GM12878 (cell line): ENCODE results near the gene CAPN1. TPM values are rescaled to one million over a fixed set of nuclear protein-coding genes. Genes with fewer than 3 reads are reported as not detected.

ENCODE experiments used
- ATAC-seq: fragments of 200-7000 bp; cut with Tn5 transposase; 3 replicates; pipeline ENCODE4 v1.9.1; 2020; ENCODE audit warnings: mild to moderate bottlenecking, moderate library complexity
- BruUV-seq: library from RNA; stranded (reverse); fragments of 400-500 nt; replicated peaks from 2 replicates; lab custom pipeline; 2021; lab: Mats Ljungman, UMichigan
- CTCF ChIA-PET: fragments of 300-600 bp; sonication (Branson Sonifier 250); formaldehyde crosslinking; extraction: SDS; loops from one replicate; lab custom pipeline; 2021; ENCODE audit warnings: inconsistent platforms; lab: Yijun Ruan, JAX
- POLR2A ChIA-PET: fragments of 350-600 bp; formaldehyde crosslinking; extraction: SDS; loops from one replicate; lab custom pipeline; 2021; ENCODE audit warnings: inconsistent platforms; lab: Charles Lee
- RAD21 ChIA-PET: fragments of 300-600 bp; sonication (Branson Sonifier 250); formaldehyde crosslinking; loops from one replicate; lab custom pipeline; 2023; ENCODE audit warnings: antibody characterized with exemption; ENCODE audit not compliant: unreplicated experiment; lab: Charles Lee
- SMC1A ChIA-PET: fragments of 300-600 bp; sonication (Branson Sonifier 250); formaldehyde crosslinking; loops from one replicate; lab custom pipeline; 2023; ENCODE audit not compliant: unreplicated experiment, uncharacterized antibody; lab: Charles Lee
- DNase-seq: peaks from one replicate; pipeline ENCODE4 v3.0.0-alpha.2; 2011; ENCODE audit warnings: low read depth, low spot score
- FAIRE-seq: peaks from 3 replicates; lab custom pipeline; 2011; peaks lifted over from hg19 to GRCh38; lab: Jason Lieb, UNC
- H2AFZ ChIP-seq: 2 replicates; pipeline ENCODE4 v1.6.0; 2011; ENCODE audit warnings: low read depth, low read length, control low read depth; ENCODE audit not compliant: control insufficient read depth
- H3K27ac ChIP-seq: 2 replicates; pipeline ENCODE4 v1.5.1; 2011; ENCODE audit warnings: control low read depth; ENCODE audit not compliant: control insufficient read depth, insufficient read depth
- H3K27me3 ChIP-seq, 2 experiments: replicated peaks in 1 of 2; 2 replicates each; pipeline versions ENCODE4 v1.6.0 to v1.6.1; 2011; ENCODE audit warnings: low read length in 1 of 2; ENCODE audit not compliant: control insufficient read depth in 2 of 2, insufficient read depth in 2 of 2
- H3K36me3 ChIP-seq, 2 experiments: 2 replicates each; pipeline ENCODE4 v1.5.1; 2011; ENCODE audit warnings: low read length in 1 of 2; ENCODE audit not compliant: control insufficient read depth in 2 of 2, insufficient read depth in 2 of 2
- H3K4me1 ChIP-seq: 2 replicates; pipeline ENCODE4 v1.6.1; 2011; ENCODE audit warnings: mild to moderate bottlenecking, low read length, moderate library complexity, mixed read lengths; ENCODE audit not compliant: control insufficient read depth, insufficient read depth
- H3K4me2 ChIP-seq: 2 replicates; pipeline ENCODE4 v1.6.0; 2011; ENCODE audit warnings: control low read depth; ENCODE audit not compliant: control insufficient read depth, insufficient read depth
- H3K4me3 ChIP-seq: fragments of 200-600 bp; sonication (generic); 2 replicates; pipeline ENCODE4 v1.5.1; 2016
- H3K79me2 ChIP-seq: 2 replicates; pipeline ENCODE4 v1.6.0; 2011; ENCODE audit warnings: low read length; ENCODE audit not compliant: control insufficient read depth, insufficient read depth
- H3K9ac ChIP-seq: 2 replicates; pipeline ENCODE4 v1.8.0; 2011; ENCODE audit warnings: low read length, control low read depth, mixed read lengths; ENCODE audit not compliant: control insufficient read depth, insufficient read depth
- H3K9me3 ChIP-seq: replicated peaks from 3 replicates; pipeline ENCODE4 v1.5.1; 2011; ENCODE audit warnings: mild to moderate bottlenecking, low read length; ENCODE audit not compliant: control insufficient read depth, insufficient read depth
- H4K20me1 ChIP-seq: 2 replicates; pipeline ENCODE4 v1.6.0; 2011; ENCODE audit not compliant: control insufficient read depth, insufficient read depth
- ELK1 ChIP-seq: IDR thresholded peaks from 2 replicates; pipeline ENCODE4 v1.6.1; 2012; ENCODE audit warnings: low read depth, low read length, improper control_type of control experiment
- GATAD2B ChIP-seq: fragments of 450-650 bp; conservative IDR thresholded peaks from 2 replicates; pipeline ENCODE4 v1.6.1; 2017; ENCODE audit warnings: low read depth, mild to moderate bottlenecking, moderate library complexity
- IRF4 ChIP-seq: IDR thresholded peaks from 2 replicates; pipeline ENCODE4 v1.6.1; 2011; ENCODE audit warnings: low read depth, low read length
- KDM1A ChIP-seq: fragments of 200-600 bp; sonication (generic); IDR thresholded peaks from 2 replicates; pipeline ENCODE4 v1.6.1; 2016; ENCODE audit warnings: borderline replicate concordance
- MTA2 ChIP-seq: fragments of 450-650 bp; IDR thresholded peaks from 2 replicates; pipeline ENCODE4 v1.6.1; 2016; ENCODE audit warnings: low read depth, mild to moderate bottlenecking, moderate library complexity
- MTA3 ChIP-seq: IDR thresholded peaks from 2 replicates; pipeline ENCODE4 v1.6.1; 2012; ENCODE audit warnings: low read length, inconsistent platforms, borderline replicate concordance
- NR2C2 ChIP-seq: IDR thresholded peaks from 2 replicates; pipeline ENCODE4 v1.6.1; 2011; ENCODE audit warnings: borderline replicate concordance, low read depth; ENCODE audit not compliant: control insufficient read depth, insufficient read length
- PAX5 ChIP-seq: IDR thresholded peaks from 2 replicates; pipeline ENCODE4 v1.6.1; 2011; ENCODE audit warnings: low read depth, low read length, borderline replicate concordance
- PKNOX1 ChIP-seq: fragments of 450-650 bp; IDR thresholded peaks from 2 replicates; pipeline ENCODE4 v1.6.1; 2016; ENCODE audit warnings: mild to moderate bottlenecking
- RUNX3 ChIP-seq: IDR thresholded peaks from 2 replicates; pipeline ENCODE4 v1.6.1; 2012; ENCODE audit warnings: low read length, inconsistent platforms
- SIX5 ChIP-seq: IDR thresholded peaks from 2 replicates; pipeline ENCODE4 v1.6.1; 2011; ENCODE audit warnings: mild to moderate bottlenecking, low read depth, low read length, moderate library complexity; ENCODE audit not compliant: severe bottlenecking
- SKIL ChIP-seq: fragments of 450-650 bp; IDR thresholded peaks from 2 replicates; pipeline ENCODE4 v1.6.1; 2017; ENCODE audit warnings: mild to moderate bottlenecking, low read depth, inconsistent platforms; ENCODE audit not compliant: poor library complexity, severe bottlenecking
- SMARCA5 ChIP-seq: fragments of 450-650 bp; IDR thresholded peaks from 2 replicates; pipeline ENCODE4 v1.6.1; 2017; ENCODE audit warnings: mild to moderate bottlenecking
- SREBF1 ChIP-seq: IDR thresholded peaks from 2 replicates; pipeline ENCODE4 v1.6.1; 2012; ENCODE audit warnings: mild to moderate bottlenecking, low read length
- TBL1XR1 ChIP-seq: IDR thresholded peaks from 2 replicates; pipeline ENCODE4 v1.6.1; 2012; ENCODE audit warnings: low read depth, low read length, improper control_type of control experiment
- TCF12 ChIP-seq: IDR thresholded peaks from 2 replicates; pipeline ENCODE4 v1.6.1; 2011; ENCODE audit warnings: low read depth, mild to moderate bottlenecking, low read length
- ZNF217 ChIP-seq: fragments of 450-650 bp; IDR thresholded peaks from 2 replicates; pipeline ENCODE4 v1.6.1; 2017; ENCODE audit warnings: antibody characterized with exemption, mild to moderate bottlenecking
- WGBS: methylation state at CpG from one replicate; pipeline ENCODE4 v1.1.6; 2016; ENCODE audit warnings: low lambda C conversion rate; ENCODE audit not compliant: insufficient replicate concordance, insufficient coverage; ENCODE audit errors: missing lambda C conversion rate; 5-methylcytosine and 5-hydroxymethylcytosine counted together
- in situ Hi-C: fragments of 300-500 bp; cut with MboI; formaldehyde crosslinking; loops from 9 replicates; pipeline ENCODE4 v1.14.3; 2018; ENCODE audit warnings: mixed read lengths
- intact Hi-C: fragments of 100-400 bp; cut with micrococcal nuclease; formaldehyde crosslinking; loops from one replicate; pipeline ENCODE4 v1.14.2; 2022; ENCODE audit not compliant: unreplicated experiment
- polyA plus RNA-seq, 11 experiments: library from polyadenylated mRNA; depleted of rRNA in 4 of 11; unstranded in 6 of 11; stranded (reverse) in 5 of 11; fragments of >200 nt; fragmentation: Nextera tagmentation in 4 of 11; fragmentation: Illumina TruSeq in 1 of 11; extraction: Ambion mirVana in 4 of 11; extraction: Trizol in 1 of 11; gene quantifications; 1 replicate in 1 of 11; 2 replicates in 10 of 11; pipeline versions ENCODE4 v1.2.1 to v1.2.3, GENCODE V29; 2011 to 2016; ENCODE audit warnings: inconsistent platforms in 2 of 11, missing spikeins in 2 of 11, low read depth in 1 of 11
- total RNA-seq, 4 experiments: library from RNA; depleted of rRNA in 3 of 4; stranded (reverse); fragments of >200 nt in 3 of 4; fragmentation: Illumina TruSeq in 1 of 4; extraction: Trizol in 1 of 4; gene quantifications; 2 replicates each; pipeline versions ENCODE4 v1.2.1 to v1.2.3, GENCODE V29; 2013 to 2021

The CAPN1 gene
- total and polyA plus RNA-seq, 10 of the 15 experiments (the other 5 are each of a cell fraction or from before 2014, with no cell fraction given): 2.2 to 167 (median 77.3) TPM

- no peak for TF ChIP-seq SKIL
Measured at GRCh38 chr11:65165410-65166317, 16.1 kb upstream of the CAPN1 start (continued).

- H4K20me1 ChIP-seq: no peaks in the 10 kb centered on the region
- in situ Hi-C loops (no loop called here), intact Hi-C loops (no loop called here)
- ChIA-PET POLR2A (interaction anchor here (0.7 kb wide), 1 partner anchor 319 kb away, joined by 3 read pairs; no protein-coding TSS in a partner anchor), SMC1A (interaction anchor here (0.6 kb wide), 1 partner anchor 17 kb away, joined by 3 read pairs; no protein-coding TSS in a partner anchor), CTCF (interaction anchor here (1.3 to 1.4 kb wide), 2 partner anchors 13 to 55 kb away, joined by 3 to 5 read pairs; partner anchors contain the start of gene TM7SF2), RAD21 (no interaction called here)
- no peaks in the 10 kb centered on the region for H3K9me3 ChIP-seq
- H3K9ac ChIP-seq: no peak overlapping the region
- no peak overlapping the region for H2AFZ ChIP-seq
- no peak overlapping the region for H3K27ac ChIP-seq
- no peak for ATAC-seq
- no peak for FAIRE-seq
- H3K27me3 ChIP-seq: no peaks in the 10 kb centered on the region
- no TSS peak for BruUV-seq
- H3K36me3 ChIP-seq: no peaks in the 10 kb centered on the region
- peaks cover 6% of the 10 kb centered on the region for H3K4me1 ChIP-seq
- no peaks in the 10 kb centered on the region for H3K79me2 ChIP-seq
- no peak overlapping the region for H3K4me2 ChIP-seq
- H3K4me3 ChIP-seq: no peak overlapping the region
- WGBS: 85% methylated on average over 3 of the region's 3 CpGs
- DNase-seq: no peak
- TF ChIP-seq KDM1A: no peak
- TF ChIP-seq NR2C2: no peak
- TF ChIP-seq IRF4: no peak
- TF ChIP-seq ZNF217: no peak
- TF ChIP-seq TCF12: no peak
- TF ChIP-seq TBL1XR1: no peak
- no peak for TF ChIP-seq RUNX3
- no peak for TF ChIP-seq PAX5
- no peak for TF ChIP-seq ELK1
- TF ChIP-seq MTA2: no peak
- no peak for TF ChIP-seq MTA3
- TF ChIP-seq SIX5: no peak
- no peak for TF ChIP-seq SREBF1
- no peak for TF ChIP-seq GATAD2B
- no peak for TF ChIP-seq SMARCA5
- no peak for TF ChIP-seq PKNOX1
Measured at GRCh38 chr11:65166893-65167292, 14.8 kb upstream of the CAPN1 start.
